Astrocyte (in vitro differentiated cells and primary cell): ENCODE results near the gene STK39. TPM values are rescaled to one million over a fixed set of nuclear protein-coding genes. Genes with fewer than 3 reads are reported as not detected.

ENCODE experiments used
- DNase-seq: peaks from one replicate; pipeline ENCODE4 v3.0.0-alpha.2; 2010; ENCODE audit warnings: low read depth
- FAIRE-seq: peaks from 2 replicates; lab custom pipeline; 2011; peaks lifted over from hg19 to GRCh38; lab: Jason Lieb, UNC
- H2AFZ ChIP-seq: 2 replicates; pipeline ENCODE4 v1.6.0; 2012; ENCODE audit warnings: low read depth, low read length, inconsistent platforms
- H3K27ac ChIP-seq: 2 replicates; pipeline ENCODE4 v1.5.1; 2011; ENCODE audit warnings: low read depth, low read length, inconsistent platforms
- H3K27me3 ChIP-seq: 2 replicates; pipeline ENCODE4 v1.6.0; 2011; ENCODE audit warnings: low read length, inconsistent platforms; ENCODE audit not compliant: insufficient read depth
- H3K36me3 ChIP-seq: 2 replicates; pipeline ENCODE4 v1.5.1; 2011; ENCODE audit warnings: low read length, inconsistent platforms; ENCODE audit not compliant: insufficient read depth
- H3K4me1 ChIP-seq: 2 replicates; pipeline ENCODE4 v1.5.1; 2011; ENCODE audit warnings: low read length, inconsistent platforms; ENCODE audit not compliant: insufficient read depth
- H3K4me2 ChIP-seq: 2 replicates; pipeline ENCODE4 v1.6.0; 2012; ENCODE audit warnings: low read length, inconsistent platforms
- H3K4me3 ChIP-seq: 2 replicates; pipeline ENCODE4 v1.5.1; 2011; ENCODE audit warnings: low read depth, mild to moderate bottlenecking, low read length, inconsistent platforms; ENCODE audit not compliant: insufficient read depth
- H3K79me2 ChIP-seq: 2 replicates; pipeline ENCODE4 v1.6.0; 2012; ENCODE audit warnings: mild to moderate bottlenecking, low read length, inconsistent platforms; ENCODE audit not compliant: insufficient read depth
- H3K9ac ChIP-seq: 2 replicates; pipeline ENCODE4 v1.6.0; 2012; ENCODE audit warnings: mild to moderate bottlenecking, low read length, inconsistent platforms
- H3K9me3 ChIP-seq: 2 replicates; pipeline ENCODE4 v1.5.1; 2012; ENCODE audit warnings: low read depth, mild to moderate bottlenecking, low read length, inconsistent platforms; ENCODE audit not compliant: insufficient read depth
- H4K20me1 ChIP-seq: 2 replicates; pipeline ENCODE4 v1.6.0; 2012; ENCODE audit warnings: low read length, inconsistent platforms; ENCODE audit not compliant: insufficient read depth
- H3K27ac Mint-ChIP-seq: one replicate; pipeline ENCODE4 v1.8.0; 2021; ENCODE audit warnings: mild to moderate bottlenecking, mixed read lengths; ENCODE audit not compliant: unreplicated experiment
- H3K27me3 Mint-ChIP-seq: one replicate; pipeline ENCODE4 v1.8.0; 2021; ENCODE audit warnings: low read depth, mixed read lengths; ENCODE audit not compliant: unreplicated experiment
- H3K36me3 Mint-ChIP-seq: one replicate; pipeline ENCODE4 v1.8.0; 2021; ENCODE audit warnings: low read depth, mixed read lengths; ENCODE audit not compliant: unreplicated experiment
- H3K4me1 Mint-ChIP-seq: one replicate; pipeline ENCODE4 v1.8.0; 2021; ENCODE audit warnings: low read depth, mixed read lengths; ENCODE audit not compliant: unreplicated experiment
- H3K4me3 Mint-ChIP-seq: one replicate; pipeline ENCODE4 v1.8.0; 2021; ENCODE audit warnings: mild to moderate bottlenecking, moderate library complexity, mixed read lengths; ENCODE audit not compliant: unreplicated experiment
- H3K9me3 Mint-ChIP-seq: one replicate; pipeline ENCODE4 v1.8.0; 2021; ENCODE audit warnings: mild to moderate bottlenecking, mixed read lengths; ENCODE audit not compliant: unreplicated experiment
- EZH2 ChIP-seq: IDR thresholded peaks from 2 replicates; pipeline ENCODE4 v1.6.1; 2012; ENCODE audit warnings: mild to moderate bottlenecking, low read length, inconsistent platforms; ENCODE audit not compliant: insufficient read depth
- total RNA-seq: library from RNA; stranded (reverse); gene quantifications from 2 replicates; pipeline ENCODE4 v1.2.1, GENCODE V29; 2021
- TF ChIP-seq, protein P1 (sequence below): IDR thresholded peaks from 2 replicates; pipeline ENCODE4 v1.5.1; 2011; ENCODE audit warnings: low read depth, mild to moderate bottlenecking, inconsistent platforms, low read length, moderate library complexity; ENCODE audit not compliant: insufficient read depth

The STK39 gene
- total RNA-seq, 1 donor from 2014 or later, result 23.4 TPM

GRCh38 chr2:168294409-168294808, 47.0 kb upstream of the STK39 start:
- Histone ChIP-seq H3K9me3 (no peaks in the 10 kb centered on the region), H3K4me1 (no peaks in the 10 kb centered on the region), H3K79me2 (no peaks in the 10 kb centered on the region), H3K27me3 (no peaks in the 10 kb centered on the region), H3K36me3 (no peaks in the 10 kb centered on the region), H3K9ac (no peak overlapping the region), H3K4me2 (no peak overlapping the region), H4K20me1 (no peaks in the 10 kb centered on the region), H3K27ac (no peak overlapping the region), H3K4me3 (no peak overlapping the region), H2AFZ (no peak overlapping the region)
- H3K9me3 Mint-ChIP-seq, result peaks cover 4% of the 10 kb centered on the region
- no peak for FAIRE-seq
- H3K4me1 Mint-ChIP-seq, result no peaks in the 10 kb centered on the region
- no peak for DNase-seq
- no peaks in the 10 kb centered on the region for H3K27me3 Mint-ChIP-seq
- H3K27ac Mint-ChIP-seq, result no peak overlapping the region
- no peak overlapping the region for H3K4me3 Mint-ChIP-seq
- H3K36me3 Mint-ChIP-seq, result no peaks in the 10 kb centered on the region
- TF ChIP-seq EZH2, result no peak
- TF ChIP-seq, protein P1, sequence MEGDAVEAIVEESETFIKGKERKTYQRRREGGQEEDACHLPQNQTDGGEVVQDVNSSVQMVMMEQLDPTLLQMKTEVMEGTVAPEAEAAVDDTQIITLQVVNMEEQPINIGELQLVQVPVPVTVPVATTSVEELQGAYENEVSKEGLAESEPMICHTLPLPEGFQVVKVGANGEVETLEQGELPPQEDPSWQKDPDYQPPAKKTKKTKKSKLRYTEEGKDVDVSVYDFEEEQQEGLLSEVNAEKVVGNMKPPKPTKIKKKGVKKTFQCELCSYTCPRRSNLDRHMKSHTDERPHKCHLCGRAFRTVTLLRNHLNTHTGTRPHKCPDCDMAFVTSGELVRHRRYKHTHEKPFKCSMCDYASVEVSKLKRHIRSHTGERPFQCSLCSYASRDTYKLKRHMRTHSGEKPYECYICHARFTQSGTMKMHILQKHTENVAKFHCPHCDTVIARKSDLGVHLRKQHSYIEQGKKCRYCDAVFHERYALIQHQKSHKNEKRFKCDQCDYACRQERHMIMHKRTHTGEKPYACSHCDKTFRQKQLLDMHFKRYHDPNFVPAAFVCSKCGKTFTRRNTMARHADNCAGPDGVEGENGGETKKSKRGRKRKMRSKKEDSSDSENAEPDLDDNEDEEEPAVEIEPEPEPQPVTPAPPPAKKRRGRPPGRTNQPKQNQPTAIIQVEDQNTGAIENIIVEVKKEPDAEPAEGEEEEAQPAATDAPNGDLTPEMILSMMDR, result no peak

DNA sequence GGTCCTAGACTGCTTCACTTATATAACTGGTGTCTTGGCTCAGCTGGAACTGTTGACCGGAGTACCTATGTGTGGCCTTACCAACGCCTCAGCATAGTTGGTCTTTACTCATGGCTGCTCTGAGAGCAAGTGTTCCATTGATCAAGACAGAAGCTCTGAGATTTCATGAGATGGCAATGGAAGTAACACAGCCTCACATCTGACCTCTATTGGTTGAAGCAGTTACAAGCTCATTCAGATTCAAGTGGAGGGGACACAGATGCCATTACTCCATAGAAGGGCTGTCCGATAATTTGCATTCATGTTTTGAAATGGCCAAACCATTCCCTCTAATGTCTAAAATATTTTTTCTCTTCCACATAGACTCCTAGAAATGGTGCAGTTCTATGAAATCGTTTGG, 46.4 kb upstream of the STK39 start:
- peaks cover 4% of the 10 kb centered on the region for H3K9me3 Mint-ChIP-seq
- Histone ChIP-seq H3K9ac (no peak overlapping the region), H3K27me3 (no peaks in the 10 kb centered on the region), H2AFZ (peak overlapping the region; percentile 14), H3K36me3 (no peaks in the 10 kb centered on the region), H3K27ac (no peak overlapping the region), H3K79me2 (no peaks in the 10 kb centered on the region), H3K4me1 (no peaks in the 10 kb centered on the region), H4K20me1 (no peaks in the 10 kb centered on the region), H3K4me2 (no peak overlapping the region), H3K9me3 (no peaks in the 10 kb centered on the region), H3K4me3 (no peak overlapping the region)
- FAIRE-seq (no peak), DNase-seq (no peak)
- no peaks in the 10 kb centered on the region for H3K36me3 Mint-ChIP-seq
- no peak overlapping the region for H3K27ac Mint-ChIP-seq
- no peaks in the 10 kb centered on the region for H3K27me3 Mint-ChIP-seq
- TF ChIP-seq, protein P1, result no peak
- TF ChIP-seq EZH2, result no peak
- no peak overlapping the region for H3K4me3 Mint-ChIP-seq
- no peaks in the 10 kb centered on the region for H3K4me1 Mint-ChIP-seq

DNA sequence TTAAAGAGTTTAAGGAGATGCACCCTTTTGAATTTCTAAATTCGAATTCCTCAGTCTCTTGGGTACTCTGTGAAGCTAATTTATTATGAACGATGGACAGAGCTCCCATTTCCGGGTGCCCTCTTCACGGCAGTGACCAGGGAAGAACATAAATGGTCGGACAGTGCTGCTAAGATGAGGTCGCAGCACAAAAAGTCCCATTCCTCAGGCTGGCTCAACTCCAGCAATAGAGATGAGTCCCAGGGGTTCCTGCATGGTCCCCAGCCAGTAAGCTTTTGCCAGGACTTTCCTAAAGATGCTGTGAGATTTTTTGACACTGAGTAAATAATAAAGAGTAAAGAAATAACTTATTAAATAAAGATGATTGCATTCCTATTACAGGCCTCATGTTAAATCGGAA, 43.0 kb upstream of the STK39 start:
- no peaks in the 10 kb centered on the region for H3K27me3 ChIP-seq
- no peak overlapping the region for H3K27ac ChIP-seq
- H3K4me1 ChIP-seq, result no peaks in the 10 kb centered on the region
- H3K9me3 ChIP-seq, result no peaks in the 10 kb centered on the region
- H4K20me1 ChIP-seq, result no peaks in the 10 kb centered on the region
- no peak overlapping the region for H3K9ac ChIP-seq
- H3K9me3 Mint-ChIP-seq, result peaks cover 4% of the 10 kb centered on the region
- no peak overlapping the region for H3K4me3 ChIP-seq
- H3K4me3 Mint-ChIP-seq, result no peak overlapping the region
- no peaks in the 10 kb centered on the region for H3K4me1 Mint-ChIP-seq
- no peaks in the 10 kb centered on the region for H3K36me3 Mint-ChIP-seq
- H3K27me3 Mint-ChIP-seq, result no peaks in the 10 kb centered on the region
- no peaks in the 10 kb centered on the region for H3K36me3 ChIP-seq
- DNase-seq, result no peak
- no peak overlapping the region for H2AFZ ChIP-seq
- no peak for TF ChIP-seq EZH2
- TF ChIP-seq, protein P1, result no peak
- no peaks in the 10 kb centered on the region for H3K79me2 ChIP-seq
- H3K4me2 ChIP-seq, result no peak overlapping the region
- FAIRE-seq, result no peak
- H3K27ac Mint-ChIP-seq, result no peak overlapping the region
